HG02571 (cell line): ENCODE results near the gene PAOX.
"Not testable (repeated sequence)": the region's sequence is repeated elsewhere in the genome, so short reads cannot be mapped to it uniquely, and the experiment has no call there.

Experiments
- ATAC-seq: cut with Tn5 transposase; IDR thresholded peaks from one replicate; pipeline ENCODE4 v1.9.1; 2021; ENCODE audit warnings: mild to moderate bottlenecking, moderate library complexity; ENCODE audit not compliant: unreplicated experiment

The PAOX gene

DNA sequence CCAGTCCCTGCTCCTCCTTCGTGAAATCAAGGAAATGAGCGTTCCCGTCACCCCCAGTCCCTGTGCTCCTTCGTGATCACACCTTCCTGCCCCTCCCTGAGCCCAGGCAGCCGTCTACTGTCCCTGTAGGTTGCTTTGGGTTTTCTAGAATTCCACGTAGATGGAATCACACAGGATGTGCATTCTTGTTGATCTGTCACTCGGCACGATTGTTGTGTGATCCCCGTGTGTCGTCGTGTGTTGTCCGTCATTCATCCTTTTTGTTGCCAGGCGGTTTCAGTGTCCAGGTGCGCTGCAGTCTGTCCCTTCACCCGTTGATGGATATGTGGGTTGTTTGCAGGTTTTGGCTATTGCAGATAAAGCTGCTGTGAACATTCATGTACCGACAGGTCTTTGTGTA, 24.3 kb downstream of the PAOX start:
- ATAC-seq: no peak

DNA sequence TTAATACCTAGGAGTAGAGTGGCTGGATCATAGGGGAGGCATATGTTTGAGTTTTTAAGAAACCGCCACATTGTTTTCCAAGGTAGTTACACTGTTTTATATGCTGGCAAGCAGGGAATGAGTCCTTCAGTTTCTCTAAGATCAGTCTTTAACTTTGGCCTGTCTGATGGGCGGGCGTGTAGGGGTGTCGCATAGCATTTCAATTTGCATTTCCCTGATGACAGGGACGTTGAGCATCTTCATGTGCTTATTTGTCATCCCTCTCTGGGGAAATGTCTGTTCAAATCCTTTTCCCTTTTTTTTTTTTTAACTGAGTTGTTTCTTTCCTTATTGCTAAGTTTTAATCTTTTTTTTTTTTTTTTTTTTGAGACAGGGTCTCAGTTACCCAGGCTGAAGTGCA, 24.7 kb downstream of the PAOX start:
- no peak for ATAC-seq

DNA sequence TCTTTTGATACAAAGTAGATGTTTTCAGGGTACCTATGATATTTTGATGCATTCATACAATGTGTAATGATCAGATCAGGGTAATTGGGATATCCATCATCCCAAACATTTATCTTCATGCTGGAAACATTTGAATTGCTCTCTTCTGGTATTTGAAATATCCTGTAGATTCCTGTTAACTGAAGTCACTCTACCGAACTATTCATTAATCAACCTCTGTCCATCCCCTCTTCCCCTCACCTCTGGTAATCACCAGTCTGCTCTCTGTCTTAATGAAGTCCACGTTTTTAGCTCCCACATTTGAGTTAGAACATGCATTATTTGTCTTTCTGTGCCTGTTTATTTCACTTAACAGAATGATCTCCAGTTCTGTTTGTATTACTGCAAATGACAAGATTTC, 26.2 kb downstream of the PAOX start:
- ATAC-seq: no peak

DNA sequence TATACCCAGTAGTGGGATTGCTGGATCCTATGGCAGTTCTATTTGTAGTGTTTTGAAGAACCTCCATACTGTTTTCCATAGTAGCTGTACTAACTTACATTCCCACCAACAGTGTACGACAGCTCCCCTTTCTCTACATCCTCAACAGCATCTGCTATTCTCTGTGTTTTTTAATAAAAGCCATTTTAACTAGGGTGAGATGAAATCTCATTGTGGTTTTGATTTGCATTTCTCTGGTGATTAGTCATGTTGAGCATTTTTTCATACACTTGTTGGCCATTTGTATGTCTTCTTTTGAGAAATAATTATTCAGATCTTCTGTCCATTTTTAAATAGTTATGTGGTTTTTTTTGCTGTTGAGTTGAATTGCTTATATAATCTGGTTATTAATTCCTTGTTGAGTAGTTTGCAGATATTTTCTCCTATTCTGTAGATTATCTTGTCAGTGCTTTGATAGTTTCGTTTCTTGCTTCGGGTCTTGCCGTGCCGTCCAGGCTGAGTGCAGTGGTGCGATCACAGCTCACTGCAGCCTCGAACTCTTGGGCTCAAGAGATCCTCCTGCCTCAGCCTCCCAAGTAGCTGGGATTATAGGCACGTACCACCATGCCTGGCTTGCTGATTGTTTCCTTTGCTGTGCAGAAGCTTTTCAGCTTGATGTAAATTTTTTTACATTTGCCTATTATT, 26.9 kb downstream of the PAOX start:
- no peak for ATAC-seq

DNA sequence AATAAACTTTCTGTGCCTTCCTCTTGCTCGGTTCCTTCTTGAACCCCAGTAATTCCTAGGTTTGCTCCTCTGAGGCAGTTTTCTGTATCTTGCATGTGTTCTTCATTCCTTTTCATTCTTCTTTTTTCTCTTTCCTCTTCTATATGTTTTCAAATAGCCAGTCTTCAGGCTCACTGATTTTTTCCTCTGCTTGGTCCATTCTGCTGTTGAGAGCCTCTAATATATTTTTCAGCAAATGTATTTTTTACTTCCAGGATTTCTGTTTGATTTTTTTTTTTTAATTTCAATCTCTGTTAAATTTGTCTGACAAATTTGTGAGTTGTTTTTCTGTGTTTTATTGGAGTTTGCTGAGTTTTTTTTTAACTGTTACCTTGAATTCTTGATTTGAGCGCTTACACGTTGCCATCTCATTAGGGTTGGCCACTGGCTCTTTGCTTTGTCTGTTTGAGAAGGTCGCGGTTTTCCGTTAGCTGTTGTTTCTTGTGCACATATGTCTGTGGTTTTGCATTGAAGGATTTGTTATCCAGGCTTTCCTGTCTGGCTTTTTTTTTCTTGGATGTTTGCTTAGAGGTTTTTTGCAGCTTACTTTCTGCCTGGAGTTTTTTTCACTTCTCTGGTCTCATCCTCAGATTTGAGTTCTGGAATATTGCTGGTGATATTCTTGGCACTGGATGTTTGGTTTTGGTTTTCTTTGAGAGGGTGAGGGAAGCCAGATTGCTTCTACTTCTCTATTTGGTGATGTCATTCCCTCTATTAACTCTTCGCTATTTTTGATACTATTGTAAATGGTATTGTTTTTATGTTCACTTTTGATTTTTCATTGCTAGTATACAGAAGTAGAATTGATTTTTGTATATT, 32.7 kb downstream of the PAOX start:
- ATAC-seq: no peak

DNA sequence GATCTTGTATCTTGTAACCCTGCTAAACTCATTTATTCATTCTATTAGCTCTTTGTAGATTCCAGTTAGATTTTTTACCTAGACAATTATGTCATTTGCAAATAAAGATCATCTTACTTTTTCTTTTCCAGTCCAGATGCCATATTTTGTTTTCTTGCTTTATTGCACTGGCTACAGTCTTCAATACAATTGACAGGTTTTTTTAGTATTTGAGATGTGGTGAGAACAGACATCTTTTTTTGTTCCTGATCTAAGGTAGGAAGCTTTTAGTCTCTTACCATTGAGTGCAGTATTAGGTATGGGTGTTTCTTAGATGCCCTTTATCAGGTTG, 33.3 kb downstream of the PAOX start:
- no peak for ATAC-seq

DNA sequence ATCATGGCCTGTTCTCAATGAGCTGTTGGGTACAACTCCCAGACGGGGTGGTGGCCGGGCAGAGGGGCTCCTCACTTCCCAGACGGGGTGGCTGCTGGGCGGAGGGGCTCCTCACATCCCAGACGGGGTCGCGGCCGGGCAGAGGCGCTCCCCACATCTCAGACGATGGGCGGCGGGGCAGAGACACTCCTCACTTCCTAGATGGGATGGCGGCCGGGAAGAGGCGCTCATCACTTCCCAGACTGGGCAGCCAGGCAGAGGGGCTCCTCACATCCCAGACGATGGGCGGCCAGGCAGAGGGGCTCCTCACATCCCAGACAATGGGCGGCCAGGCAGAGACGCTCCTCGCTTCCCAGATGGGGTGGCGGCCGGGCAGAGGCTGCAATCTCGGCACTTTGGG, 35.3 kb downstream of the PAOX start:
- not testable (repeated sequence) for ATAC-seq

DNA sequence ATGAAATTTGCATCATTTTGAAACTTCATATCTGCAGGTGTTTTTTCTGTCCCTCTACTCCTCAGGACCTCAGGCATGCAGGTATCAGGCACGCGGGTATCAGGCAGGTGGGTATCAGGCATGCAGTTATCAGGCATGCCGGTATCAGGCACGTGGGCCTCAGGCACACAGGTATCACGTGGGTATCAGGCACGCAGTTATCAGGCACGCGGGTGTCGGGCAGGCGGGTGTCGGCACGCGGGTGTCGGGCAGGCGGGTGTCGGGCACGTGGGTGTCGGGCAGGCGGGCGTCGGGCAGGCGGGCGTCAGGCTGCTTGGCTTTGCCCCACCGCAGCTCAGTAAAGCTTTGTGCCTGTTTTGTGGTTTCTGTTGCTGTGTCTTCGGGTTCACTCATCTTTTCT, 36.7 kb downstream of the PAOX start:
- ATAC-seq: no peak

DNA sequence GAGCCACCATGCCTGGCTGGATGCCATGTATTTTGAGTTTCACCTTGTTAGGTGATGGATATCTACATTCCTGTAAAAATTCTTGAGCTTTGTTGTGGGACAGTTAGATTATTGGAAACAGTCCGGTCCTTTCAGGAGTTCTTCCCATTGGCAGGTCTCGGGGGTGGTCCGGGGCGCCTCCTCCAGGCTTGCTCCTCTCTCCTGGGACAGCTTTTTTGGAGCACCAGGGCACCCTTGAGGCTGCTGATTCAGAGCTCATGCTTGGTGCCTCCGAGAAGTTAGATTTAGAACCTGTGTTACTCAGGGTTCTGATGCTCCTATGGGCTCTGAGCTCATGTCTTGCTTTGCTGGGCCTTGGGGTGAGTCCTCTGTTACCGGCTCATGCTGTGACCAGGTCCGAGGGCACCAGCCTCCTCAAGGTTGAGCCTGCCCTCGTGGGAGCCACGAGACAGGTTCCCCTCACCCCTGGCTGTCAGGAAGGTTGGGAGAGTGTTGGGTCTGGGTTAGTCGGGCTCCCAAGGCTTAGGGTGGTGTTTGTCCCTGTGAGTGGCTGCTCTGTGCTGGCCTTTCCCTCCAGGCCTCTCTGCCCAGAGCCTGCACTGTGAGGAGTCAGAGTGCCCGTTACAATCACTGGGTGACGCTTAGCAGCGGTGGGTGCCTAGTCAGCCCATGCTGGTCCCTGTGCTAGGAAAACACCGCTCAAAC, 39.4 kb downstream of the PAOX start:
- no peak for ATAC-seq

DNA sequence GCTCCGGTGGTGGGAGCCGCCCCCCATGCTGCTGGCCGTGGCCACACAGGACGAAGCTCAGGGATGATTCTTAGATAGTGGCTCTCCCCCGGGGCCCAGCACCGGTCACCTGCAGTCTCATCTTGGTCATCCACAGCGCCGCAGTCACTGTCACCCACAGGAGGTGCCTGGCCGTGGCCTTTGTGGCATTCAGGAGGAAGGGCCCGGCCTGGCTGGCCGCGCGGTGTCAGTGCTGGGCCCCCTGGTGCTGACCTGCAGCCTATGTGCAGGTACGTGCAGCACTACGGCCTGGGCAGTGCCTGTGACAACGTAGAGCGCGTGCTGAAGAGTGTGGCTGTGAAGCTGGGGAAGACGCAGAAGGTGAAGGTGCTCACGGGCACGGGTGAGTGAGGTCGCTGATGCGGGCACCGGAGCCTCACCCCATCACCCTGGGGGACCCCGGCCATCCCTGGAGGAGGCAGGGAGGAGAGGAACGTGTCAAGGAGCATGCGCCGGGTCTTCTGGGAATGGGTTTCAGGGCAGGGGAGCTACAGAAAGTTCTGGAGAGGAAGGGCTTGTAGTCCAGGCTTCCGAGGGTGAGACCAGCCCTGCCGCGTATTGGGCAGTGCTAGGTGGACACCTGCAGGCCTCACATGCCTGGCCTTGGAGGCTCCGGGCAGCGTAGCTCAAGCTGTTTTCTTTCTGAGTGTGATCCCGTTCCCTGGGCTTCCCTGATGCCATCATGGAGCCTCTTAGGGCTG, 40.3 kb downstream of the PAOX start:
- no peak for ATAC-seq

DNA sequence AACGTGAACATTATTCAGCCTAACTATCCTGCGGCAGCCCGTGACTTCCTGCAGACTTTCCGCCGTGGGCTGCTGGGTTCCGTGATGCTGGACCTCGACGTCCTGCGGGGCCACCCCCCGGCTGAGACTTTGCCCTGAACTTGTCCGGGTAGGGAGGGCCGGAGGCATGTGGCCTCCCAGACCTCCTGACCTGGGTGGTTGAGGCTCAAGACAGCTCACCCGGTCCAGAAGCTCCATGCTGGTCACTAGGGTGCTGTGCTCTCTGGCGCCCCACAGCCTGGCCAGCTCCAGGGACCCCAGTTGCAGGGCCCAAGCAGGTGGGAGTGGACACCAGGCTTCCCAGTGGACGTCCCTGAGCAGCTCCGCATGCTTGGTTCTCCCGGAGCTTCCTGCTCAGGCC, 41.0 kb downstream of the PAOX start:
- no peak for ATAC-seq

DNA sequence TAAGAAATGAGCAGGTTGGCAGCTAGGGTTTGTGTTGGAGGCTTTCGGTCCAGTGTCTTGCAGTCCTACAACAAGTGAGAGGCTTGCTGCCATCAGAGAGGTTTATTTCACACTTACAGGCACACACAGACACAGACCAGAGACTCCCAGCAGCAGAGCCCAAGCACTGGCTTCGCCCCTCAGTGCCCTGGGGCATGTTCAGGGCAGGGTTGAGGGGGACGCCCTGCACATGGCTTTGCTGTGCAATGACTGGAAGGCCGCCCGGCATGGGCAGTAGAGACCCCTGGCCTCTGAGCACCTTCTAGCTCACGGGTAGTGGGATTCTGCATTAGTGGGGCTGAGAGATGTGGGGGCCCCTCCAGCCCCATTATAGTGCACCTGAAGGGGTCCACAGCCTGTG, 41.5 kb downstream of the PAOX start:
- no peak for ATAC-seq

DNA sequence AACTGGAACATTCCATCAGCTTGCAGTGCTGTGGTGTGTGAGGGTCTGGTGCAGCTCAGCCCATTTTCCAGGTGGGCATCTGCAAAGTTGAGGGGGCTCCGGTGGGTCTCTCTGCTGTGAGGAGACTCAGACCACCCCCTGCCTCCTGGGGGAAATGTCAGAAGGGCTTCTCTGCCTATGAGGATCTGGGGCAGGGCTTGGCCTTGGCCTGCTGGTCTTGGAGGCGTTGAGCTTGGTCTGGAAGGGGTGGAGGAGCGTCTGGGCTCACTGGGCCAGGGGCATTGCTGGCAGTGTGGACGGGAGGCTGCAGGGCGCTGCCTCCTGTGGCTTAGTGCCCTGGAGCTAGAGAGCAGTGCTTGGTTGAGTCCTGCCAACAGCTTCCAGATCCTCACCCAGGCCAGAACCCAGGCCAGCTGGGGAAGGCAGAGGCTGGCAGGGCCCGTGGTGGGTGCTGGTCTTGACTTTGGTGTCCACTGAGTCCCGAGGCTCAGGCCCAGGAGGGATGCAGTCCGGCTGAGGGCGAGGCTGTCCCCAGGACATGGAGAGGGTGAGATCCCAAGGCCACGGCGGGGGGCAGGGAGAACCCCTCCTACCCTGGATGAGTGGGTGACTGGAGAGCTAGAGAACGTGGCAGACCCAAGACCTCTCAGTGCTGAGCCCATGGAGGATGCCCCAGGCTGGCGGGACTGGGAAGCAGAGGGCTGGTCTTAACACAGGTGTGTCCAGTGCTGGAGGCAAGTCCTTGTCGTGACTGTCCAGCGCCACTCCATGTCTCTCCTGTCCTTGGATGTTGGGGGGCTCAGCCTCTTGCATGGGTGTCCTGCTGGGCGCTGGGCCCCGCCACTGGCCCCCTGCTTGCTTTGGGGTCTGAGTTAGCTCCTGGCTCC, 42.5 kb downstream of the PAOX start:
- ATAC-seq: no peak

DNA sequence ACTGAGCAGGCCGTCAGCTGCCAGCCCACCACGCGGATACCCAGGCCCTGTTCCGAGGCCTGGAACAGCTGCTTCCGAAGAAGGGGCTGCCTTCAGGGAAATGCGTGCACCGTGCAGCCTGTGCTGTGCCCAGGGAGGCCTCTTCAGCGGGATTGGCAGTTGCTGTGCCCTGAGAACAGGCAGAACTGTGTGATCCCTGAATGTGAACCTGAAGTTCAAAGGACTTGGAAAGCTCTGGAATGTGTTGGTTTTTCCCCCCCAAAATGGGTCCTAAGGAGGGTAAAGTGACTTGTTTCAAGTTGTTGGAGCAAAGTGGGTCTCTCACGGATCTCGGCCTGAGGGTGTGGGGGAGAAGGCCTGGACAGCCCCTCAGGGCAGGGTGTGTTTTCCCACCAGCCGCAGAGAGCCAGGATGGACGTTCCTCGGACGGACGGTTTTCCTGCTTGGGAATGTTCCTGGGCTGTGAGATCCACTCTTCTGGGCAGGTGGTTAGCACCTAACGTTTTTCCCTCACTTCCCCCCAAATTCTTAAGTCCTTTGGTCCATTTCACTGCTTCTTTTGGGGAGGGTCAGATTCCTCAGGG, 43.3 kb downstream of the PAOX start:
- no peak for ATAC-seq

DNA sequence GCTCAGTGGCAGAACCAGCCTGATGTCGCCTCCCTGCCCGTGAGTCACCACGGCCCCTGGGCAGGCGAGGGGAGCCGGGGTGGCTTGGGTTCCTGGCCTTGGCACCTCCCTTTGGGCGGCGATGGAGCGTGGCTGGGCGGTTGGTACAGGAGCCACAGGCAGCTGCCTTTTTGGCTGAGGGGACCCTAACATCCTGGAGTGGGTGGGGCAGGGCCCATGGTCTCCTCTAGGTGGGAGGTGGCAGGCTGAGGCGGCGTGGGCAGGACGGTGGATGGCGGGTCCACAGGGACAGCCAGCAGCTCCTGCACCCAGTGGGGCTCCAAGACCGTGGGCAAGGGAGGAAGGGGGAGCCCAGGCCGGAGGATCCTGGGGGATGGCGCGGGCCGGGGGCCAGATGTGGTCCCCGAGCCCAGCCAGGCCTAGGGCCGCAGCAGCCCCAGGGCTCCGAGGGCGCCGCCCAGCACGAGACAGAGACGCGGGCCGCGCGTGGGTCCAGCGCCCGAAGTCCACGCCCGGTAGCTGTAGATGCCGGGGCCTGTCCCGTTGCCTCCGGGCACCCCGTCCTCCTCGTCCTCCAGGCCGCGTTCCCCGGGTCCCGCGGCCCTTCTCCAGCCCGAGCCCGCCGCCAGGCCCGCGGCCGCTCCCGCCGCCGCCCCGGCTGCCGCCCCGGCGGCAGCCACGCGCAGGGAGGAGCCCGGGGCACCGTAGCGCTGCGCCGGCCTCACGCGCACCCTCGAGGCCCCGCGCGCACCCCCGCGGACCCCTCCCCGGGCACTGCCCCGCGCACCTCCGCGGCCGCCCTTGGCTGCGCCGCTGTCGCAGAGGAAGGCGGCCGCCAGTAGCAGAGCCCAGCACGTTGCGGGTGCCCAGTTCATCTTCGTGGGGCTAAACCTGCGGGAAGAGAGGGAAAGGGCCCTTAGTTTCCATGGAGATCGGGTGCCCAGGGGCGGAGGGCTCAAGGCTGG, 44.0 kb downstream of the PAOX start:
- ATAC-seq: no peak

DNA sequence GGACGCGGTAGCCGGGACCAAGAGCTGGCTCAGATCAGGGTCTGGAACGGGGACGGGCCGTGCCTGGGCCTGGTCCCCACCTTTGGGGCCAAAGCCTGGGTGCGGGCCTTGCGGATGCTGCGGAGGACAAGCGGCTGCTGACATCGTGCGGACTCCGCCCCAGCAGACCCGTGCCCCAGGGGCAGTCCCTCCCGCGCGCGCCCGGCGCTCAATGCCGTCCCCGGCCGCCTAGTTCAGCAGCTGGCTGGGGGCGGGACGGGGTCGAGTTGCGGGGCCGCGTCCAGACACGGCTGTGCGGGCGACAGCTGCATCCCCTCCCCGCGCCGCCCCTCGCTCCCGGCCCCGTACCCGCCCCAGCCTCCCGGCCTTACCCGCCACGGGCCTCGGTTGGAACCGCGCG, 45.0 kb downstream of the PAOX start:
- not testable (repeated sequence) for ATAC-seq

DNA sequence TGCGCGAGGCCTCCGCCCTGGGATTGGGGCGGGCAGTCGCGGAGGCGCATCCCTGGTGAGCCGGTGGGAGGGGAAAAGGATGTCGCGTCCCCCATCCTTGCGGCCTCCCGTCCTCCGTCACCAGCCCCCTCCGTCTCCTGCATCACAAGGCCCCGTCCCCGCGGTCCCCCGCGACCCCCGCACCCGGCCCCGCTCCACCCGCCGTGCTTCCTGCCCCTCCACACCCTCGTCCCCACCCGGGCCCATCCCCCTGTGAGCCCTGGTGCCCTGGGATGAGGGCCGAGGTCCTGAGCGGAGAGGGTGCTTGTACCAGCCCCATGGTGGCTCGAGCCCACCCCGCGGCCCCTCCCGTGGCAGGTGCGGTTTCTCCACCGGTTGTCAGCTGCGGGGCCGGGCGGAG, 45.5 kb downstream of the PAOX start, which contains the start of gene SPRN:
Gene SPRN (minus strand): TSS at position 25 of the 400 bp plus-strand sequence. CDS start 944 bp downstream, outside the sequence.
- ATAC-seq: not testable (repeated sequence)

DNA sequence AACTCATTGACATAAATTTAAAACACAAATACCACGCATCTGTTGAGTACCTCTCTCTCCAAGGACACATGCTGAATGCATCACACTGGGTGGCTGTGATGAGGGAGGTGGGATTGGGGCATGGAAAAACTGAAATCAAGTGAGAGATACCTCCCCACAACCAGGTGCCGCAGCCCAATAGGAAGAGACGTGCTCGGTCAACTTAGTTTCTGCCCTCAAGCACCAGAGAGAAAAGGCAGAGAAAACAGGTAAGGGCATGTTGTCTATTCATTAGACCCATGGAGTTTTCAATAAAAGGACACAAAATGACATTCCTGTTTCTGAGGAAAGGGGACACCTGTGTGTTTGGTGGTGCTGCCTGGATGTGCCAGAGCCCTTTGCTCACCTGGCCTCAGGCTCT, 50.5 kb downstream of the PAOX start:
- not testable (repeated sequence) for ATAC-seq
